Activated T-cell treated with anti-CD3 and anti-CD28 coated beads for 4 hours (primary cell): ENCODE results near the gene SWAP70.

Experiments
- DNase-seq: peaks from one replicate; pipeline ENCODE4 v3.0.0-alpha.2; 2020

The SWAP70 gene

DNA sequence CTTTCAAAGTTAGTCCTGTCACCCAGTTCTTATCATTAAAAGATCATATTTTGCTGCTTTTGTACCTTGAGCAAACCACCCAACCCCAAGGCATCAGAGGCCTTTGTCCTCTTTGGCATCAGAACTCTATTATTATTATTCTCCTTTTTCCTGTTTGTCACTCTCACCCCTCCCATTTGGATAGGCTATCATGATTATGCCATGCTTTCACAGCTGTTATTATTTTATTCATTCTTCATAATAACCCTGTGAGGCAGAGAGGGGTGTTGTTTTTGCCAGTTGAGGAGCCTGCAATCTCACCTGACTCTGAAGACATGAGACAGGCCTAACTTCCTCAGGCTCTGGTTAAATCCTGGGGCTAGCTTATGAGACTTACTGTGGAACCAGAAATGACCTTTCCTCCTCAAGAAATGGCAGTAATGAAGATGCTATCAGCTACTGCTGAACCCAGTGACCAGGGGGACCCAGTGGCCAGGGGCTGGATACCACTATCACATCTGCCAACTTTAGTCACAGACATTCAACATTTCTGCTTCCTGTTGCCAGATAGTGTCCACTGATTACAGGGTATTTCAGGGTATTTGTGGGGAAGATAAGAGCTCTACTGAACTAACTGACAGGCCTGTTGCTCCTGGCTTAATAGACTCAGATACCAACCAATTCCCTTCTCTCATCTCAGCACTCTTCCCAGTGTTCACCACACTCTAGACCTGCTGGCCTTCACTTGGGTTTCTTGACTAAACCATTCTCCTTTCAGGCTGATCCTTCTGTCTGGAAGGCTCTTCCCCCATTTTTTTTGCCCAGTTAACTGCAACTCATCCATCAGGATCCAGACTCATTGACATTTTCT is 11.8 kb upstream of the SWAP70 start:
- DNase-seq, result no peak

DNA sequence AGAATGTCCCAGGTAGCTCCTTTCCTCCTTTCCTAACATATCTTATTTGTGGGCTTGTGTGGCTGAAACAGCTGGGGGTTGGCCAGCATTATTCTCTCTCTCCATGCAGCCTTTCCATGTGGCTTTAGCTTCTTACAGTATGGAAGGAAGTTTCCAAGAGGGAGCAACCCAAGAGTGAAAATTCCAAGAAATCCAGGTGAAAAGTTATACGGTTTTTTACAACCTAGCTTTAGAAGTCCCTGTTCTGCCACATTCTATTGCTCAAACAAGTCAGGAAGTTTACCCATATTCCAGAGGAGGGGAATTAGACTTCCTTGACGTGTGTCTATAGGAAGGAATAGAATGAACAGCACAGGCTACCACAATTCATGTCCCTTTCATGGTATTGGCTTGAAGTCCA is 10.0 kb upstream of the SWAP70 start:
- DNase-seq, result no peak

GRCh38 chr11:9656864-9657263 is 7.0 kb upstream of the SWAP70 start:
- no peak for DNase-seq

DNA sequence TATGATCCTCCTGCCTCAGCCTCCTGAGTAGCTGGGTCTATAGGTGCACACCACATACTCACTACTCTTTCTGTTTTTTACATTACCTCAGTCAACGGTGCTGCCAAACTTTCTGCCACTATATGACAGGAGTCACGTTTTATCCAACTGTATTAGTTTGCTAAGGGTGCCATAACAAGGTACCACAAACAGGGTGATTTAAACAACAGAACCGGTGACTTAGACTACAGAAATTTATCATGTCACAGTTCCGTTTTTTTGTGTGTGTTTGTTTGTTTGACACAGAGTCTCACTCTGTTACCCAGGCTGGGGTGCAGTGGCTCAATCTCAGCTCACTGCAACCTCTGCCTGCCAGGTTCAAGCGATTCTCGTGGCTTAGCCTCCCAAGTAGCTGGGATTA is 6.3 kb upstream of the SWAP70 start:
- no peak for DNase-seq

DNA sequence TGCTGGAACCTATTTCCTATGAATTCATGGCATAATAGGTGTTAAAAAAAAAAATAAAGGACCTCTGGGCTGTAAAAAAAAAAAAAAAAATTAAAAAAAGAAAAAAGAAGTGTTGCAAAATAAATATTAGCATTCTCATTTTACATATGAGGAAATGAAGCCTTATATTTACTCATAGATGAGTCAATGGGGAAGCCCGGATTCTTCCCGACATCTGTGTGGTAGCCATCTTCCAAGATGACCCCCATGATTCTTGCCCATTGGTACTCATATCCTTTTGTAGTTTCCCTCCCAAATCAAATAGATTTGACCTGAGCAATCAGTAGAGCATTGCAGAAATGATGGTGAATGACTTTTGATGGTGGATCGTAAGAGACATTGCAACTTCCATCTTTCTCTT is 3.0 kb upstream of the SWAP70 start:
- DNase-seq, result no peak

DNA sequence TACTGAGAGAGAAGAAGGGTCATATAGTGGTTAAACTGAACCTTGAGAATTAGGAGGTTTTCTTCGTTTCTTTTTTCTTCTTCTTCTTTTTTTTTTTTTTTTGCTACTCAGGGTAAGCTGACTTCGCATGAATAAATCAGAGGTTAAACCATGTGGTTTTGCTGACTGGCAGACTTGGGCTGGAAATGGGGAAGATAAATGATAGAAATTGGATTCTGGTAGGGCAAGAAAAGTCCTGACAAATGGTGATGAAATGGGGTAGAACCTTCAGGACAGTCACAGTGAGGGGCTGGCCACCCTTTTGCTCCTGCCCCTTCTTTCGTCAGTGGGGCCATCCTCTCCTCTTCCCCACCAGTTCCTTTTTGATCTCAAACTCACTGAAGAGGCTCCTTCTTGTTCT is 1.6 kb upstream of the SWAP70 start:
- DNase-seq, result no peak

- DNase-seq, result peak; percentile 4
Measured at GRCh38 chr11:9664276-9665171, 647 bp downstream of the SWAP70 start.

- no peak for DNase-seq
Measured at GRCh38 chr11:9665749-9666148, 1.9 kb downstream of the SWAP70 start.

- DNase-seq, result no peak
Measured at GRCh38 chr11:9669954-9670353, 6.1 kb downstream of the SWAP70 start.

DNA sequence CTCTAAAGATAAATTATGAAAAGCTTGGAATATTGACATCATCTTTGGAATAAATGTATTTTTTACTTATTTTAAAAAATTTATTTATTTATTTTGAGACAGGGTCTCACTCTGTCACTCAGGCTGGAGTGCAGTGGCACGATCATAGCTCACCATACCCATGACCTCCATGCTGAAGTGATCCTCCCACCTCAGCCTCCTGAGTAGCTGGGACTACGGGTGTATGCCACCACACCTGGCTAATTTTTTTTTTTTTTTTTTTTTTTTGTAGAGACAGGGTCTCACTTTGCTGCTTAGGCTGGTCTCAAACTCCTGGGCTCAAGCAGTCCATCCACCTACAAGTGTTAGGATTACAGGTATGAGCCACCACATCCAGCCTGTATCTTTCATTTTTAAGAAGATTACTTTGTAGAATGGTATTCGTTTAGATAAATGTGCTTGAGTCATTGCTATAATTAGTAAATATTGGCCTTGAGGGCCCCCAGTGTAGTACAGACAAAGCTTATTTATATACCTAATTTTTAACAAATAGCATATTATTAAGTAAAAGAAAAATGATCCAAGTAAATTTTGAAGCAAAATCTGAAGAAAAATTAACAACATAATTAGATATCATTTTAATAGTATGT is 8.5 kb downstream of the SWAP70 start:
- DNase-seq, result no peak

DNA sequence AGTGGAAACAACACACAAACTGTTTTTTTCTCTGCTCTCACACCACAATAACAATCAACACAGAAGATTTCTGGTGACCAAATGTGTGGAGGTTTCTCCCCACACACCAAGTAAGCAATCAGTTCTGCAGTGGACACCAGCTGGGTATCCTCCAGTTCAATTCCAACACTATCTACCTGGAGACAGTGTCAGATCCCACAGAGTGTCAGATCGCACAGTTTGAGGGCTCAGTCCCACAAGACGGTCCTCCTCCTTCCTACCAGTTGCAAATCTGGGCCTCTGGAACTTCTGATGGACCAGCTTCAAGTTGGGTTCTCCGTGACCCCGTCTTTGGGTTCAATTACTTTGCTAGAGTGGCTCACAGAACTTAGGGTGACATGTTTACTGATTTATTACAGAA is 9.0 kb downstream of the SWAP70 start:
- no peak for DNase-seq

- DNase-seq, result no peak
Measured at GRCh38 chr11:9675691-9676090, 11.8 kb downstream of the SWAP70 start.

DNA sequence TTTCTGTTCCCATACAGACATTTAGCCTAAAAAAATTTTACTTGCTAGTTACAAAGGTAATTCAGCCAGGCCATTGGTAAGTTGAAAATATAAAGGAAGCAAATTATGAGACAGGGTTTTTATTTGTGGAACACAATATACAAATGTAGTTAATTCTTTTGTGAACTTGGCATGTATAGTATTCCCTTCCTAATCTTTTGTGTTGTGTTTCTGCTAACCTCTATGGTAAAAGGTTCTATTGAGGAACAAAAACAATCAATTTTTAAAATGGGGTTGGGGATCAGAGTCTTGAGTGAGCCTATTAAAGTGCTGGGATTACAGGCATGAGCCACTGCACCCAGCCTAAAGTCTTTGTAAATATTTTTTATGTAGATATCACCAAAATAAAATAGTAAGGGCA is 14.1 kb downstream of the SWAP70 start:
- DNase-seq, result no peak

- no peak for DNase-seq
Measured at GRCh38 chr11:9678576-9678975, 14.7 kb downstream of the SWAP70 start.

DNA sequence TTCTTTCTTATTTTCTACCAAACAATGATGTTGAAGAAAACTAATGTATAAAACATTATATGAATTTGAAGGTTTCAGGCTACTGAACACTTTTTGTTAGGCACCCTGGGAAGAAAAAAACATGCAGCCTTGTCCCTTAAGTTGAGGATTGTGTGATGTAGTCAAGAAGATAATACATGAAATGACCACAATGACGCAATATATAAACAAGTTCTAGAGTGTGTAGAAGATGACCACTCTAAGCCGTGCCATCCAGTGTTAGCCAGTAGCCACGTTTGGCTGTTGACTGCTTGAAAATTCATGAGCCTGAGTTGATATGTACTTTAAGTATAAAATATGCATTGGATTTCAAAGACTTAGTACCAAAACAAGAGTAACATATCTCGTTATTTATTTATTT is 16.2 kb downstream of the SWAP70 start:
- DNase-seq, result no peak

DNA sequence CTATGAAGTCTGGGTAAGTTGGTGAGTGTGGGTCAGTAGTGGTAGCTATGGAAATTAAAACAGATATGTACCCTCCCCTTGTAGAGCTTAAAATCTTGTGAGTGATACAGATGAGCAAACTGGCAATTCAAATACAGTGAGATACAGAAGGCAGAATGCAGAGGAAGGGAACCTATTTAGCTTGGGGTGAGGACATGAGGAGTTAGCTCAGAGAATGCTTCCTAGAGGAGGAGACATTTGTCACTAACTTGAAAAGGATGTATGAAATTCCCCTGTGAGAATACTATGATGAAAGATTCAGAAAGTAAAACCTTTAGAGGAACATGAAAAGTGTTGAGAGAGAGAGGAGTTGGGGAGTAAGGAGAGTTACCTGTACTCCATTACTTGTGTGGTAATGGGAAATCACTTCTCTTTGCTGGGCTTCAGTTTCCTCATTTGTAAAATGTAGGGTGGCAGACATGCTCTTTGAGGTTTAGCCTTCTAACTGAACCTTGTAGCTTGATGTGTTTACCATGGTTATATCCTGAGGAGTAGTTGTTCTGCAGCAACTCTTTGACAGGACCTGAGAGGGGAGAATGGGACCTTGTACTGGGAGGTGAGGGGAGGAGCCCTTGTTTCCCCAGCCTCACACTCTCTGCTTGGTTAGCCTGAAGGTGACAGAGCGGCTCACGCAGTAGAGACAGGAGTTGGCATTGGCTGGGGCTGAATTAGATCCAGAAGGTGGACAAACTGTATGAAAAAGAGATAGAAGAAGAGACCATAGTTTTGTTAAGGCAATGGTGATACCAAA is 17.9 kb downstream of the SWAP70 start:
- DNase-seq, result no peak

DNA sequence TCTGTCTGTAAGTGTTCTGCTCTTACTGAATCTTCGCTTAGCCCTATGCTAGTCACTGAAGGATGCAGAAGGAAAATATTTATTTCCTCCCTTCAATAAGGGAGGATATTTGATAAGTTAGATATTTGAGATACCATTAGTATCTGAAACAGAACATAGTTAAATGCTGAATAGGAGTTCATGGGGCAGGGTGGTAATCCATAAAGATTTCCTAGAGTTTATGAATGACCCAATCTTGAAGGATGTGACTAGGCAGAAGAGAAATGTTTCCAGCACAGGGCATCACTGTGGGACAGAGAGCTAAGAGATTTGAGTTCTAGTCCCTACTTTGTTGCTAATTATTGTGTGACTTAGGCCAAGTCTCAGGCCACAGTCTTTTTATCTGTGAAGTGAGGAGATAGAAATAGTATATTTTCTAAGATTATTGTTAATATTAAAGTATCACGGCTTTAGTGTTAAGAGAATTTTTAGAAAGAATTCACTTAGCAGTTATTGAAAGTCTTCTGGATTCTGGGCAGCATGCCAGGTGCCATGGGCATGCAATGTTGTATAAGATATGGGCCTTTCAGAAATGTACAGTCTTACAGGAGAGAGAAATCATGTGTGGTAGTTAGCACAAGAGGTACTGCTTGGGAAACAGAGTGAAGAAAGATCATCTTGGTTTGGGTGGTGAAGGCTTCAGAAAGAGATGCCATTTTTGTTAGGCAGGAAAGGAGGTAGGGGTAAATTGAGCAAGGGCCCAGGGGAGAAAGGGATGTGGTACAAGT is 24.0 kb downstream of the SWAP70 start:
- no peak for DNase-seq

DNA sequence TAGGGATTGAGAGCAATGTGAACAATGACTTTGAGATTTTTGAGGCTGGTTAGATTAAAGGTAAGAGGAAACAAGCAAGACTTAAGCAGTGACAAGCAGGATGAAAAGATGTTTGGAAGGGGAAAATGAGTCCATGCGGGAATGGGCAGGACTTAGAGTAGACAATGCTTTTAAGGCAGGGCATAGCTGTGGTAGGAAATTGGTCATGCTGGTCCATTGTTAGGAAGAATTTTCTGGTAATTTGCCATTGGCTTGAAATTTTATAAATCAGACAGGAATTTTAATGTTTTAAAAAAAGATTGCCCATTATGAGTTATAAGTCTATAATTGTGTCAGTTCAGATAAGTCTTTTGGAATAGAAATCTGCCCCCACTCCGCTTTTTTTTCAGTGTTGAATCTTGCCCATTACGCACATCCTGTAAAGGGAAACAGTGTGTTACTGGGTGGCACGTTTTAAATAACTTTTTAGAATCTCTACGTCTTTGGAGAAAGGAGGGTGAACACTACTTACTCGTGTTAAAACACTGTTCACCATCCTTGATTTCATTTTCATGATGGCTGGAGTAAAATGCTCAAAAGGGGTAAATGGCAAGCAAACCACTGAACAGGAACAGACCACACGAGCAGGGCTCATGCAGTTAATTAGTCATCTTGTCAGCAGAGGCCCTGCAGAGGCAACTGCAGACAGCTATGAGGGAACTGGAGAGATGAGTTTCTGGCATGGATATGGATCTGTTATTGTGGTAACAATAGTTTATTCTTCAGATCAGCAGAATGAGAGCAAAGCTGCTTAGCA is 25.0 kb downstream of the SWAP70 start:
- DNase-seq, result no peak

- DNase-seq, result no peak
Measured at GRCh38 chr11:9689721-9690120, 25.8 kb downstream of the SWAP70 start.

GRCh38 chr11:9691865-9692264 is 28.0 kb downstream of the SWAP70 start:
- DNase-seq, result no peak

GRCh38 chr11:9692691-9693090 is 28.8 kb downstream of the SWAP70 start:
- no peak for DNase-seq
